H9 (cell line): ENCODE measurements around the gene CCNQ. TPM values are rescaled to one million over a fixed set of nuclear protein-coding genes. Genes with fewer than 3 reads are reported as not detected.

Experiments used
- DNase-seq: peaks from one replicate; pipeline ENCODE4 v3.0.0-alpha.2; 2017
- H2AFZ ChIP-seq: one replicate; pipeline ENCODE4 v1.6.1; 2013; ENCODE audit warnings: mild to moderate bottlenecking, low read length, control low read depth, moderate library complexity
- H2AK5ac ChIP-seq: 2 replicates; pipeline ENCODE4 v1.6.1; 2013; ENCODE audit warnings: low read length, control low read depth, mixed read lengths; ENCODE audit not compliant: insufficient read length
- H2BK120ac ChIP-seq: one replicate; pipeline ENCODE4 v1.6.1; 2013; ENCODE audit warnings: low read depth, mild to moderate bottlenecking, low read length, control low read depth, inconsistent platforms; ENCODE audit not compliant: poor library complexity, severe bottlenecking
- H2BK12ac ChIP-seq: 2 replicates; pipeline ENCODE4 v1.6.1; 2013; ENCODE audit warnings: low read length, control low read depth, mixed read lengths, low read depth; ENCODE audit not compliant: insufficient read length
- H2BK15ac ChIP-seq: 2 replicates; pipeline ENCODE4 v1.6.1; 2013; ENCODE audit warnings: low read depth, low read length, control low read depth
- H2BK20ac ChIP-seq: one replicate; pipeline ENCODE4 v1.6.1; 2013; ENCODE audit warnings: low read depth, mild to moderate bottlenecking, low read length, control low read depth, inconsistent platforms; ENCODE audit not compliant: poor library complexity, severe bottlenecking
- H2BK5ac ChIP-seq: 2 replicates; pipeline ENCODE4 v1.6.1; 2013; ENCODE audit warnings: low read length, control low read depth, mixed read lengths; ENCODE audit not compliant: insufficient read length
- H3K14ac ChIP-seq: 2 replicates; pipeline ENCODE4 v1.6.1; 2013; ENCODE audit warnings: low read length, control low read depth; ENCODE audit not compliant: insufficient read depth
- H3K18ac ChIP-seq: 2 replicates; pipeline ENCODE4 v1.6.1; 2013; ENCODE audit warnings: low read depth, mild to moderate bottlenecking, mixed read lengths, low read length, control low read depth; ENCODE audit not compliant: insufficient read length
- H3K23ac ChIP-seq: 2 replicates; pipeline ENCODE4 v1.6.1; 2013; ENCODE audit warnings: low read length, control low read depth, mixed read lengths, low read depth; ENCODE audit not compliant: insufficient read length
- H3K23me2 ChIP-seq: 2 replicates; pipeline ENCODE4 v1.6.1; 2013; ENCODE audit warnings: low read depth, mild to moderate bottlenecking, mixed read lengths, low read length, control low read depth; ENCODE audit not compliant: insufficient read length, poor library complexity, severe bottlenecking
- H3K27ac ChIP-seq: 2 replicates; pipeline ENCODE4 v1.5.1; 2013; ENCODE audit warnings: low read length, control low read depth, mixed read lengths, low read depth; ENCODE audit not compliant: insufficient read length
- H3K27me3 ChIP-seq: 2 replicates; pipeline ENCODE4 v1.6.1; 2013; ENCODE audit warnings: low read length, control low read depth, inconsistent platforms; ENCODE audit not compliant: insufficient read depth
- H3K4ac ChIP-seq: 2 replicates; pipeline ENCODE4 v1.6.1; 2013; ENCODE audit warnings: low read depth, mild to moderate bottlenecking, control low read depth, inconsistent platforms, low read length, moderate library complexity
- H3K4me1 ChIP-seq: 2 replicates; pipeline ENCODE4 v1.6.1; 2013; ENCODE audit warnings: low read length, control low read depth, inconsistent platforms; ENCODE audit not compliant: insufficient read depth
- H3K4me2 ChIP-seq: 2 replicates; pipeline ENCODE4 v1.6.1; 2013; ENCODE audit warnings: low read length, control low read depth, mixed read lengths; ENCODE audit not compliant: insufficient read length, insufficient read depth
- H3K56ac ChIP-seq: 2 replicates; pipeline ENCODE4 v1.6.1; 2013; ENCODE audit warnings: low read depth, mild to moderate bottlenecking, mixed read lengths, low read length, control low read depth; ENCODE audit not compliant: insufficient read length
- H3K79me1 ChIP-seq: 2 replicates; pipeline ENCODE4 v1.6.1; 2013; ENCODE audit warnings: low read depth, mild to moderate bottlenecking, moderate library complexity, low read length, control low read depth, inconsistent platforms; ENCODE audit not compliant: insufficient read depth, poor library complexity, severe bottlenecking
- H3K79me2 ChIP-seq: 2 replicates; pipeline ENCODE4 v1.6.1; 2013; ENCODE audit warnings: low read length, control low read depth, inconsistent platforms; ENCODE audit not compliant: insufficient read depth
- H3K9ac ChIP-seq: 2 replicates; pipeline ENCODE4 v1.6.1; 2013; ENCODE audit warnings: low read length, control low read depth, mixed read lengths; ENCODE audit not compliant: insufficient read length; ENCODE audit errors: extremely low read depth
- H3K9me3 ChIP-seq: one replicate; pipeline ENCODE4 v1.6.1; 2013; ENCODE audit warnings: low read depth, low read length, inconsistent platforms; ENCODE audit not compliant: control insufficient read depth
- H3T11ph ChIP-seq: one replicate; pipeline ENCODE4 v1.6.1; 2013; ENCODE audit warnings: mild to moderate bottlenecking, low read length, control low read depth, inconsistent platforms
- H4K20me1 ChIP-seq: one replicate; pipeline ENCODE4 v1.6.1; 2013; ENCODE audit not compliant: control insufficient read depth, insufficient read length, insufficient read depth
- H4K5ac ChIP-seq: 2 replicates; pipeline ENCODE4 v1.6.1; 2013; ENCODE audit warnings: low read depth, mild to moderate bottlenecking, mixed read lengths, low read length, control low read depth; ENCODE audit not compliant: insufficient read length
- H4K8ac ChIP-seq: replicated peaks from 2 replicates; pipeline ENCODE4 v1.6.1; 2013; ENCODE audit warnings: low read length, control low read depth, mixed read lengths, low read depth; ENCODE audit not compliant: insufficient read length
- H4K91ac ChIP-seq: 2 replicates; pipeline ENCODE4 v1.6.1; 2013; ENCODE audit warnings: low read depth, mild to moderate bottlenecking, moderate library complexity, mixed read lengths, low read length, control low read depth; ENCODE audit not compliant: insufficient read length
- H3K27ac Mint-ChIP-seq, 3 experiments: 2 replicates in 2 of 3; 3 replicates in 1 of 3; pipeline ENCODE4 v1.8.0; 2020 to 2021; ENCODE audit warnings: mixed read lengths in 3 of 3, mild to moderate bottlenecking in 1 of 3, moderate library complexity in 1 of 3
- H3K27me3 Mint-ChIP-seq: 2 replicates; pipeline ENCODE4 v1.8.0; 2021; ENCODE audit warnings: low read depth, mild to moderate bottlenecking, moderate library complexity, mixed read lengths
- H3K36me3 Mint-ChIP-seq, 3 experiments: 2 replicates in 2 of 3; 3 replicates in 1 of 3; pipeline ENCODE4 v1.8.0; 2020 to 2021; ENCODE audit warnings: low read depth in 3 of 3, mixed read lengths in 3 of 3; ENCODE audit not compliant: insufficient read depth in 1 of 3
- H3K4me1 Mint-ChIP-seq, 2 experiments: 2 replicates each; pipeline ENCODE4 v1.8.0; 2020; ENCODE audit warnings: mixed read lengths in 2 of 2
- H3K4me3 Mint-ChIP-seq, 2 experiments: 2 replicates in 1 of 2; 3 replicates in 1 of 2; pipeline ENCODE4 v1.8.0; 2020 to 2021; ENCODE audit warnings: mild to moderate bottlenecking in 2 of 2, mixed read lengths in 2 of 2, moderate library complexity in 1 of 2
- H3K9me3 Mint-ChIP-seq, 2 experiments: 2 replicates in 1 of 2; 3 replicates in 1 of 2; pipeline ENCODE4 v1.8.0; 2020; ENCODE audit warnings: mild to moderate bottlenecking in 2 of 2, mixed read lengths in 2 of 2, moderate library complexity in 1 of 2
- CTCF ChIP-seq: fragments of 200-600 bp; sonication (generic); conservative IDR thresholded peaks from 3 replicates; pipeline ENCODE4 v1.8.0; 2021; ENCODE audit warnings: antibody characterized with exemption, mild to moderate bottlenecking
- WGBS: extraction: QIAGEN DNeasy Blood & Tissue Kit; methylation state at CpG from one replicate; pipeline ENCODE4 v1.1.7; 2013; ENCODE audit warnings: missing lambda C conversion rate, low lambda C conversion rate, mixed read lengths; ENCODE audit not compliant: insufficient read length; ENCODE audit errors: extremely low coverage; 5-methylcytosine and 5-hydroxymethylcytosine counted together
- total RNA-seq: library from RNA; stranded (reverse); gene quantifications from 2 replicates; pipeline ENCODE4 v1.2.1, GENCODE V29; 2021

The CCNQ gene
- total RNA-seq, 1 experiment from 2014 or later = 18.4 TPM

GRCh38 chrX:153568451-153569011 is 30.4 kb downstream of the CCNQ start:
- Histone ChIP-seq H2BK12ac (no peak overlapping the region), H3K9ac (no peak overlapping the region), H3K56ac (no peak overlapping the region), H3K4me1 (no peaks in the 10 kb centered on the region), H3K27ac (no peak overlapping the region), H2BK20ac (no peak overlapping the region), H3K79me1 (no peaks in the 10 kb centered on the region), H3K4ac (no peak overlapping the region), H2AK5ac (no peak overlapping the region), H3K18ac (no peak overlapping the region), H3K23me2 (no peaks in the 10 kb centered on the region), H3K23ac (no peak overlapping the region), H3K9me3 (peaks cover 26% of the 10 kb centered on the region), H3K27me3 (no peaks in the 10 kb centered on the region), H4K5ac (no peak overlapping the region), H3K4me2 (no peak overlapping the region), H2BK120ac (no peak overlapping the region), H4K91ac (no peak overlapping the region), H4K8ac (no peak overlapping the region), H2BK5ac (no peak overlapping the region), H4K20me1 (no peaks in the 10 kb centered on the region), H3T11ph (no peak overlapping the region), H2AFZ (no peak overlapping the region), H3K14ac (no peak overlapping the region), H2BK15ac (no peak overlapping the region), H3K79me2 (no peaks in the 10 kb centered on the region)
- H3K4me1 Mint-ChIP-seq = peaks cover 11 to 15% of the 10 kb centered on the region in 2 experiments
- no peak overlapping the region for H3K4me3 Mint-ChIP-seq
- no peak overlapping the region for H3K27ac Mint-ChIP-seq
- peaks cover 12% of the 10 kb centered on the region for H3K27me3 Mint-ChIP-seq
- WGBS = no CpG with 5 or more reads among the region's 21 CpGs
- peak; percentile 42 for DNase-seq
- H3K36me3 Mint-ChIP-seq = peaks cover 4 to 10% (median 5%) of the 10 kb centered on the region in 3 experiments; a peak in 5 of 7 replicates
- TF ChIP-seq CTCF = peak; percentile 32
- H3K9me3 Mint-ChIP-seq = peaks cover 65 to 70% of the 10 kb centered on the region in 2 experiments
